Spinal cord (tissue), 10 donors: ENCODE data around the gene IFT88. TPM values are rescaled to one million over a fixed set of nuclear protein-coding genes. Genes with fewer than 3 reads are reported as not detected.
A peak's percentile ranks its signal among the peaks of the same experiment; 100 is the strongest.

Experiments
- DNase-seq, 6 donors: peaks; one replicate each; pipeline versions ENCODE4 v3.0.0 to v3.0.0-alpha.2; 2013 to 2015; ENCODE audit warnings: low spot score in 6 of 6, low read depth in 4 of 6
- H3K27ac ChIP-seq: one replicate; pipeline ENCODE4 v1.5.1; 2013; ENCODE audit warnings: low read depth, low read length, control low read depth
- H3K27me3 ChIP-seq: one replicate; pipeline ENCODE4 v1.6.1; 2013; ENCODE audit warnings: low read length; ENCODE audit not compliant: control insufficient read depth, insufficient read depth
- H3K36me3 ChIP-seq: one replicate; pipeline ENCODE4 v1.6.1; 2013; ENCODE audit warnings: low read length; ENCODE audit not compliant: control insufficient read depth, insufficient read depth
- H3K4me1 ChIP-seq: one replicate; pipeline ENCODE4 v1.6.1; 2013; ENCODE audit warnings: low read length; ENCODE audit not compliant: control insufficient read depth, insufficient read depth
- H3K4me3 ChIP-seq: one replicate; pipeline ENCODE4 v1.5.1; 2013; ENCODE audit warnings: low read depth, low read length, control low read depth
- H3K9me3 ChIP-seq: one replicate; pipeline ENCODE4 v1.6.1; 2013; ENCODE audit warnings: low read length; ENCODE audit not compliant: control insufficient read depth, insufficient read depth
- WGBS: methylation state at CpG from one replicate; pipeline ENCODE4 v1.1.5; 2013; ENCODE audit warnings: missing lambda C conversion rate; ENCODE audit not compliant: insufficient coverage; 5-methylcytosine and 5-hydroxymethylcytosine counted together
- long read RNA-seq, 4 donors: transcript quantifications; one replicate each; lab custom pipeline, GENCODE V29; 2026
- polyA plus RNA-seq, 2 donors: library from polyadenylated mRNA; unstranded; fragments of 120-200 nt; gene quantifications; one replicate each; pipeline ENCODE4 v1.2.1, GENCODE V29; 2013; ENCODE audit not compliant: insufficient read length in 2 of 2
- total RNA-seq, 2 donors: library from RNA; depleted of rRNA in 1 of 2; stranded (reverse); fragments of 120-200 nt in 1 of 2; fragments of >200 nt in 1 of 2; gene quantifications; one replicate each; pipeline versions ENCODE4 v1.2.3 to v1.2.4, GENCODE V29; 2013 to 2014
- donor health status: healthy.

The IFT88 gene
- total RNA-seq: 10 to 100 TPM; 30.4 to 31.6 TPM
- polyA plus RNA-seq: 10 to 100 TPM; 23.1 to 25.1 TPM
- long read RNA-seq, donor 1, partial matches to known transcripts: 0 of 2 reads
- long read RNA-seq, donor 1, other reads (novel, unspliced or antisense): 0 of 2 reads
- long read RNA-seq, donor 2, partial matches to known transcripts: 0 of 1 reads
- long read RNA-seq, donor 2, other reads (novel, unspliced or antisense): 0 of 1 reads
- long read RNA-seq, donor 3, partial matches to known transcripts: 0 of 1 reads
- long read RNA-seq, donor 3, other reads (novel, unspliced or antisense): 0 of 1 reads
- long read RNA-seq, donor 4: 0 reads

GRCh38 chr13:20566898-20567874 lies at the start of gene IFT88:
Gene IFT88, plus strand, starts transcription at chr13:20567157. Its CDS starts 7,229 bp downstream, at chr13:20574386.
- peak; percentile 83 to 98 (median 88) for DNase-seq
- peak within 1 kb of the TSS; percentile 73 for H3K4me3 ChIP-seq
- peak within 1 kb of the TSS; percentile 97 for H3K27ac ChIP-seq
- no peaks in the 10 kb centered on the region for H3K27me3 ChIP-seq
- 0% methylated on average over 58 of the region's 74 CpGs for WGBS
- no peaks in the 10 kb centered on the region for H3K9me3 ChIP-seq
- H3K36me3 ChIP-seq: no peaks in the 10 kb centered on the region
- peaks cover 13% of the 10 kb centered on the region for H3K4me1 ChIP-seq

- H3K4me1 ChIP-seq: no peaks in the 10 kb centered on the region
- WGBS: 63% methylated on average over 7 of the region's 7 CpGs
- no peaks in the 10 kb centered on the region for H3K27me3 ChIP-seq
- no peaks in the 10 kb centered on the region for H3K9me3 ChIP-seq
- H3K4me3 ChIP-seq: no peak overlapping the region
- H3K27ac ChIP-seq: peak overlapping the region; percentile 25
- DNase-seq: peak in 1 of 6 donors; percentile 60
- H3K36me3 ChIP-seq: no peaks in the 10 kb centered on the region
These were observed 48.3 kb upstream of the IFT88 start for GRCh38 chr13:20518660-20519100.

- no peak for DNase-seq
- H3K4me3 ChIP-seq: no peak overlapping the region
- no peaks in the 10 kb centered on the region for H3K36me3 ChIP-seq
- H3K27me3 ChIP-seq: no peaks in the 10 kb centered on the region
- H3K4me1 ChIP-seq: peaks cover 9% of the 10 kb centered on the region
- WGBS: no CpG with 5 or more reads among the region's 1 CpG
- H3K27ac ChIP-seq: no peak overlapping the region
- no peaks in the 10 kb centered on the region for H3K9me3 ChIP-seq
These were observed 47.1 kb upstream of the IFT88 start for GRCh38 chr13:20519875-20520274.

- Histone ChIP-seq H3K27me3 (no peaks in the 10 kb centered on the region), H3K27ac (no peak overlapping the region), H3K9me3 (no peaks in the 10 kb centered on the region), H3K36me3 (no peaks in the 10 kb centered on the region), H3K4me3 (no peak overlapping the region), H3K4me1 (peaks cover 14% of the 10 kb centered on the region)
- WGBS: 86% methylated on average over 2 of the region's 5 CpGs
- no peak for DNase-seq
These were observed 45.4 kb upstream of the IFT88 start for GRCh38 chr13:20521364-20522115.

DNA sequence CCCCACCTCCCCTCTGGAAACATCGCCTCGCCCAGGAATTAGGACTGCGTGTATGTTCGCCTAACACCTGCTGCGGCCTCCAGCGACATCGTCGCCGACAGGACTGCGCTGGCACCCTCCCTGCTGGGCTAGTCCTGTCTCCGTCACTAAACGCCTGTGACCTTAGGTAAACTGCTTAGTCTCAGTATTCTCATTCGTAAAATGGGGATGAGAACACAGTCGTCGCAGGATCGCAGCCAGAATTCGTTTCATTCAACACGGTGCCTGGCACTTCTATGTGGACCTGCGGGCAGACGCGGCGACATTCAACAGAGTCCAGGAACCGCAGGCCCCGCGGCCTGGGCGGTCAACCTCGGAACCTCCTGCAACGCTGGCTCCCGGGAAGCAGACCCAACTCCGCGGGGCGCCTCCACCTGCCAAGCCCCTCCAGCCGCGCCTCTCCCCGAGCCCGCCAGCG lies 41.8 kb upstream of the IFT88 start:
- WGBS: 2% methylated on average over 37 of the region's 37 CpGs

DNA sequence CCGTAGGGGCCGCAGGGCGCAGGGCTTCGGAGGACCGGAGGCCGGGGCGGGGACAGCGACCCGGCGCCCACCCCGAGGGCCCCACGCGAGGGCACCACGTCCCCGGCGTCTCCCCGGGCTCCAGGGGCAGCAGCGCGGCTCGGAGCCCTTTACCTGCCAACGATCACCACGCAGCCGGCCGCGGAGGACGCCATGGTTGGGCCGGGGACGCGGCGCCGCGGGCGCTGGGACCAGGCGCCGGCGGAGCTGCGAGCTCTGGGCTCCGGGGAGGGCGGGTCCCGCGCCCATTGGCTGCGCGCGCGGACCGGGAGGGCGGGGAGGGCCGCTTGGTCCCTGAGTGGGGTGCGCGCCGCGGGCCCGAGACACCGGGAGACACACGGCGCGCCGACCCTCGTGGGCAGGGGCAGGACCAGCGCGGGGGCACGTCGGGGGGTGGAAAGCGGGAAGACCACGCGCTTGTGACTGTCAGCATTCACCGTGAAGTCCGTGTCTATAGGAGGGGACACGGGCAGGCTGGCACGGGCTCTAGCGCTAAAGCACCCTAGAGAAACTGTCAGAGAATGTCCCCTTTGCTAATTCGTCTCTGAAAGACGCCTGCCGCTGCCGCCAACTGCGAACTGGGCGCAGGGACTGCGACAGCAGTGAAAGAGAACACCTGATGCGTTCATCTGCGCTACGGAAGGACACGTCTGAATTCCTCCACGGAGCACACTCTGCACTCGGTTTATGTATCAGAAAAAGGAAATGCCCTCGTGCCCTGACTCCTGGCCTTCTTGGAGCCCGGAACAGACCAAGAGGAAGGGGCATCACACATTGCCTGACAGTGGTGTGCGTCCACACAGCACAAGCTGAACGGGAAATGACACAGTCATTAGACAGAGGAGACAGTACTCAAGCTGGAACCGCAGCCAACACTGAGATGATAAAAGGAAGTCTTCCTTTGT lies 41.1 kb upstream of the IFT88 start, which contains the start of gene CRYL1:
Gene CRYL1 (minus strand): TSS at position 257 of the 944 bp plus-strand sequence. CDS start 63 bp downstream, at position 194.
- peak within 1 kb of the TSS; percentile 88 for H3K27ac ChIP-seq
- H3K9me3 ChIP-seq: no peaks in the 10 kb centered on the region
- no peaks in the 10 kb centered on the region for H3K27me3 ChIP-seq
- H3K36me3 ChIP-seq: no peaks in the 10 kb centered on the region
- 0% methylated on average over 89 of the region's 89 CpGs for WGBS
- H3K4me3 ChIP-seq: peak within 1 kb of the TSS; percentile 77
- DNase-seq: peak in 5 of 6 donors; percentile 52 to 93 (median 67)
- peaks cover 20% of the 10 kb centered on the region for H3K4me1 ChIP-seq

More for the DNA sequence above, 41.8 kb upstream of the IFT88 start:
- Histone ChIP-seq H3K27ac (no peak overlapping the region), H3K9me3 (no peaks in the 10 kb centered on the region), H3K36me3 (no peaks in the 10 kb centered on the region), H3K4me3 (peak overlapping the region; percentile 55), H3K4me1 (peaks cover 20% of the 10 kb centered on the region), H3K27me3 (no peaks in the 10 kb centered on the region)
- DNase-seq: peak in 4 of 6 donors; percentile 15 to 63 (median 30)

GRCh38 chr13:20526664-20527063 lies 40.3 kb upstream of the IFT88 start:
- no peaks in the 10 kb centered on the region for H3K36me3 ChIP-seq
- WGBS: 37% methylated on average over 3 of the region's 6 CpGs
- no peaks in the 10 kb centered on the region for H3K9me3 ChIP-seq
- peaks cover 20% of the 10 kb centered on the region for H3K4me1 ChIP-seq
- H3K27ac ChIP-seq: no peak overlapping the region
- H3K27me3 ChIP-seq: no peaks in the 10 kb centered on the region
- H3K4me3 ChIP-seq: peak overlapping the region; percentile 77
- DNase-seq: peak in 2 of 6 donors; percentile 16 to 30

DNA sequence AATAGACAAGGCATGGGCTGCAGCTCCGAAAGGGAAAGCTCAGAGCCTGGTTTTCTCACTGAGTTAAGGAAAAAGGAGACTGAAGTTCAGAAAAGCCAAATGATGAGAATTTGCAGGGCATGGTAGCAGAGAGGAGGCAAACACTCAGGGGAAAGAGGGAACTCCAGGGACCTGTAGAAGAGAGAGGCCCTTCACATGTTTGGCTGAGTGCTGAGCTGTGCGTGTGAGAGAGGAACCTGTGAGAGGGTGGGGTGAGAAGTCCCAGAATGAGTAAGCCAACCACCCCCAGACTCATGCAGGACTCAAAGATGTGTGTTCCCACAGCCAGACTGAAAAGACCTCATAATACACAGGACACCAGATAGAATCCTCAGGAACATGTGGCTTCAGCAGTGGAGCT lies 38.5 kb upstream of the IFT88 start:
- 82% methylated on average over 1 of the region's 2 CpGs for WGBS
- Histone ChIP-seq H3K27ac (no peak overlapping the region), H3K9me3 (no peaks in the 10 kb centered on the region), H3K4me3 (no peak overlapping the region), H3K27me3 (no peaks in the 10 kb centered on the region), H3K36me3 (no peaks in the 10 kb centered on the region), H3K4me1 (peaks cover 20% of the 10 kb centered on the region)
- DNase-seq: no peak
